ENCODE measurements around the gene OPRM1.
"Not testable (repeated sequence)": the region's sequence is repeated elsewhere in the genome, so short reads cannot be mapped to it uniquely, and the experiment has no call there.

OPRM1 gene

DNA sequence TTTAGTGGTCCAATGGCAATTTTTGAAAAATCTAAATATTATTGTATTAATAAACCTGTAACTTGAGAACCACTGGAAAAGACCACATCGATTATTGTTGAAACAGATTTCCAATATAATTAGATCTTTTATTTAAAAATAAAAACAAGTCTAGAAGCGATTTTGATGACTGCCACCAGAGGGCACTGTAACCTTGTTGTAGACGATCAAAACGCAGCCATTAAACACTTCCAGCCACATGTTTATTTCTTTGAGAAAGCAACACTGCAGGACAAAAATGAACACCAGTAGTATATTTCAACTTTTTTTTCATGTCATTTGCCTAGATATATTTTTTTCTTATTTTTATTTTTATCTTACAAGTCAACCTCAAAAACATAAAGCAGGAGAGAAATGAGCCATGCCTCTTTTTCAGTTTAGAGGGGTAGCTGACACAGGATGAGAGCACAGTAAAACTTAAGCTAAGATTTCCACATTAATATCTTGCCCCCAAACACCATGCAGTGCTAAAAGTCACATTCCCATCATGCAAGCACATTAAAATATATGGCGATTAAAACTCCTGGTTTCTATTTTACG is 115.4 kb downstream of the OPRM1 start:
- DNase-seq (ENCODE audit: low spot score), result no peak

DNA sequence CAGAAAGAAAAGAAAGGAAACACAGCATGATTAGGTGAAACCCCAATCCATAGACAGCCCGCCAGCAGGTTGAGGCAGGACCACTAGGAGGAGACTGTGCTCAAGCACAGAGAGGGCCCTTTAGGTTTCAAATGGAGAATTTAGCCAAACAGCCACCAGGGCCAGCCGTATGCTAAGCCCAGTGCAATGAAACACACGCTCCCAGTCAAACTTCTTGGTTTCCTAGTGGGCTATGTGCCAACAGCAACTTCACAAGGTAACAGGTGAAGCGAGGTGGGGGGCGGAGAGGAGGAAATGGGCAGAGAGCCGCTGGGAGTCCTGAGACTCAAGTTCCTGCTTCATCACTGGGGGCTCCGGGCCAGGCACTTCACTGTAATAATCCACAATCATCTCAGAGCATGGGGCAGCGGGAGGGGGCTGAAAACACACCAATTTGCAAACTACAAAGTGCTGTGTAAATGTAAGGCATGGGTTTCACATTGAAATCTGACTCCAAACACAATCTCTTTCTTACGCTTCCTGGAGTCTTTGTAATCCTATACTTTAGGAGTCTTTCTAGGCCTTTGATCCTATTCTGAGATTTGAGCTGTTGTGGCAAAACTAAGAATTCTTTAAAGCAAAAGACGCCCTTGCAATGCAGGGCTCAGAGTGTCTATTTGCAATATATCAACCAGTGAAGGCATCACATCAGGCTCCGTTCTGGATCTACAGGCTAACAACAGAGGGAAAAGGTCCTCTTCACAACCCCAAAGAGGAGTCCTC is 117.3 kb downstream of the OPRM1 start:
- no peak for DNase-seq (ENCODE audit: low spot score)

DNA sequence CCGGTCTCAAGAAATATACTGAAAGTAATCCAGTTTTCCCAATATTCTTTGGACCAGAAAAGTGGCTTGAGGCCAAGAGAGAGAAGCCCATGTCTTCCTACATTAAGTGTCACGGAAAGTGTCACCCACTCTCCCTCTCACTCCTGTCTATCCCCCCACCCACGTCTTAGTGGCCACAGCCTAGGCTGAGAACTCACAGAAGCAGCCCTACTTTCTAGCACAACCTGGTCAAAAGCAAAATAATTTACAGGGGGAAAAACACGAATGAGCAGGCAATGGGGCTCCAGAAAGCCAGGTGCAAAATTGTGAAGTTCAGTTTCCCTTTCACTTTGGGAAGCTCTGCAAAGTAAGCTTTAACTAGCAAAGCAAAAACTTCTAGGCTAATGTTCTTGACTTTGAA is 118.0 kb downstream of the OPRM1 start:
- DNase-seq (ENCODE audit: low spot score), result no peak

DNA sequence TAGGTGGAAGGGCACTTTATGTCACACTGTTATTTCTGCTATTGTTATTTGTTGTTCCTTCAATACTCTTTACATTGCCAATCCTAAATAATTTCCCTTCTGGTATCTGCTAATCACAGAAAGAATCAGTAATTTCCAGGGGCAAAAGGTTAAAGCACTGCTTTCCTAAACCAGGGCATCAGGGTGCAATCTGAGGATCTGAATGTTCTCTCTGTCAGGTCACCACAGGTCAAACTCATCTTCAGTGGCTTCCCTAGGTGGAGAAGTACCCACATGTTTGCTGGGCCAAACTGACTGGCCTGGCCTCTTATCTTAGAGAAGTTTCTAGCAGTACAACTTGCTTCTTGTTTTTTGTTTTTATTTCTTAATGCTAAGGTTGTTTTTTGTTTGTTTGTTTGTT is 118.7 kb downstream of the OPRM1 start:
- no peak for DNase-seq (ENCODE audit: low spot score)

DNA sequence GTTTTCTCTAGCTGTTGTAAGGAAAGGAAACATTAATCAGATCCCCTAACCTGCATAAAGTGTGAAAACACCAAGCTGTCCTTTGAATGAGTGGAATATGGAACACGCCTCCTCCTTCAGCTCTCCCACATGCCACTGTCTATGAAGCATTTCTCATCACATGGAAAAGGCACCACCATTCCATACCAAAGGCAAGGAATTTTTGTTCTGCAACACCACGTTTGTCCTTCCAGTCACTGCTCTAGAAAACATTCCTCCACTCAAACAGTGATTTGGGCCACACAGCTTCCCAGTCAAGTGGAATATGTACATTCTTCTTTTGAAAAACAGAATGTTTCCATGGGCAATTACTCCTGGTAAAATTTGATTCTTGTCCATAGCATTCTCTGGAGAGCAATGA is 120.1 kb downstream of the OPRM1 start:
- no peak for DNase-seq (ENCODE audit: low spot score)

DNA sequence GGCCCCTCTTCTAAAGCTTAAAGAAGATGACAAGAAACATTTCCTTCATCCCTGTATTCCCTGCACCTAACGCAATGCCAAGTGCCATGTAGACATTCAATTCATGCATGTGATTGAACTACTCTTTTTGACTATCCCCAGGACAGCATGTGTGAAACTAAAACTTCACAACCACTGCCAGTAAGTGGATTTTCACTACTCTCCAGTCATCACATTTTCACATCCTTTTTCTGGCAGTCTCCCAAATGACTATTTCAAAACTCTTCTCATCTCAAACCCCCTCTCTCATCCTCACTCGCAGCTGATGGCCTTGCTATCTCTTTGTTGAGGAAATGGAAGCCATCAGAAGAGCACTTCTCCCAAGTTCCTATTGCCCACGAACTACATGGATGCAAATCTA is 122.6 kb downstream of the OPRM1 start:
- no peak for DNase-seq (ENCODE audit: low spot score)

DNA sequence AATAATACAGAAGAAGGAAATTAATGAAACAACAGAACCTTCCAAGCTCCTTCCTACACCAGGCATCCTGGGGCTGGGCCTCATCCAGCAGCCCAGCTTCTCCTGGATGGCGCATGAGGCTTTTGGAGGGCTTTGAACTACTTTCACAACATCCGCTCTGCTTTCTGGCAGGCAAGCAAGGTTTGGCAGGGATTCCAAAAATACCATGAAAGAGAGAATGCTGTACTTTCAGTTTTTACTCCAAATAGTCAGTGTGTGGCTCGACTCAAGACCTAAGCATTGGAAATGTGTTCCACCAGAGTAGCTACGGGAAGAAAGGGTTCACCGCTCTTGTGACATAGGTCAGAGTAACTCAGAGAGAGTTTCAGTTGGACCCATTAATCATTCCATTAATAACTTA is 125.4 kb downstream of the OPRM1 start:
- DNase-seq (ENCODE audit: low spot score), result no peak

DNA sequence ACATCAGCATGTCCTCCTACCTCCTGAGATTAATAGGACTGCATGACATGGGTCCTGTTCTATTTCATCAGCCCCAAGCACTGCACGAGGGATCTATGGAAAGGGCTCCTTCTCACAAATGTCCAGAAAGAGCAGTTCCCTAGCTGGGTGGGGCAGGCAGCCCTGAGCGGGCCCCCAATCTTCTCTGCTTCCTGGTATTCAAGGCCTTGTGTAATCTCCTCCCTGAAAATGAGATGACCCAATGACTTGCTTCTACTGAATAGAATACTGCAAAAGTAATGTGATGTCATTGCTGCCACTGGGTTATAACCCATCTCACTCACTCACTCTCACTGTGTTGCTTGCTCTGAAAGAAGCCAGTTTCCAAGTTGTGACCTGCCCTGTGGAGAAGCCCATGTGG is 126.4 kb downstream of the OPRM1 start:
- no peak for DNase-seq (ENCODE audit: low spot score)

DNA sequence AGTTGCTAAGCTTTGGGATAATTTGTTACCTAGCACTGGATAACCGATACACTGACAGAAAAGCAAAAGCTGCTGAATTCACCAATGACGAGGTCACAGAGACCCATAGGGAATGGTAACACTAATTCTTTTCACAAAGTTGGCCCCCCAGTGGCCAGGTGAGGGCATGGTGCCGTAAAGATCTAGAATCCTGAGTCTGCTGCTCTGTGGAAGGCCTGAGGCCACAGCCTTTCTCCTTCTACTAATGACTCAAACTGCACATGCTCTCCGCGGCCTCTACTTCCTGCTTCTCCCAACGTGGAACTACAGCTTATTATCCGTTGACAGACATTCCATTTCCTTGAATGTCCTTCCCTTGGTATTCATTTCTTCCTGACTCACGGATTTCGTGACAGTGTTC is 127.1 kb downstream of the OPRM1 start:
- DNase-seq (ENCODE audit: low spot score), result no peak

DNA sequence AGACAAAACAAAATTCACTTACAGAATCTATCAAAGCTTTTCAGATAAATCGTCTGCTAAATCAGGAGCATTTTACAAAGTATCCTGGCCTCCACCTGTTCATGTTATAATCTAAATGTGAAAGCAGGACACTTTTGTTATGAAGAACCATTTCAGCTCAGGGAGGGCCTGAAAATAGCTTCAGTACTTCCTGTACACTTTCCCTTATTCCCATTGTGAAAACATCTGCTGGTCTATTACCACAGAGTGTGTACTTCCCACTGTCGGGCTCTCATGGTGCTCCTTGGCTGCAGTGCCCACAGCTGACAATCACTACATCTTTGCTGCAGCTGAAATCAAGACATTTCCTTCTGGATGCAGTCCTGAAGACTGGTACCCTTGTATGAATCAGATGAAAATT is 128.1 kb downstream of the OPRM1 start:
- DNase-seq (ENCODE audit: low spot score), result no peak

DNA sequence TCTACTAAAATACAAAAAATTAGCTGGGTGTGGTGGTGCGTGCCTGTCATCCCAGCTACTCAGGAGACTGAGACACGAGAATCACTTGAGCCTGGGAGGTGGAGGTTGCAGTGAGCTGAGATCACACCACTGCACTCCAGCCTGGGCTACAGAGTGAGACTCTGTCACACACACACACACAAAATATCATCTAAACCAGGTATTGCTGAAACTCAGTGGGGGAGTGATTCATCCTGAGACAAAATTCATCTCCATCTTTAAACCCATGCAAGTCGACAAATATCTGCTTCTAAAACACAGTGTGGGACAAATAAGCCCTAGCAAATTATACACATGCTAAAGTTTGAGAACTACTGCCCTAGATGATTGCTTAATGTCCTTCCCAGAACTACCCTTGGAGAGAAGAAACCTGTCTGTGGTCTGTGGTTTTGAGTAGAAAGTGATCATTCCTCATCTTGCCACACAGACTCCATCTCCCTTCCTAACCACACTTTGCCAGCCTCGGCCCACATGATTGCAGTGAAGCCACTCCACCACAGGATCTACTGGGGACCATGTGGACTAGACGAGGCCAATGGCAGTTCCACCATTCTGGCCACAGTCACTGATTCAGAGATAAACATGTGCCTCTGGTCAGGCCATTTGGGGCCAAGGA is 130.3 kb downstream of the OPRM1 start:
- DNase-seq (ENCODE audit: low spot score), result no peak

DNA sequence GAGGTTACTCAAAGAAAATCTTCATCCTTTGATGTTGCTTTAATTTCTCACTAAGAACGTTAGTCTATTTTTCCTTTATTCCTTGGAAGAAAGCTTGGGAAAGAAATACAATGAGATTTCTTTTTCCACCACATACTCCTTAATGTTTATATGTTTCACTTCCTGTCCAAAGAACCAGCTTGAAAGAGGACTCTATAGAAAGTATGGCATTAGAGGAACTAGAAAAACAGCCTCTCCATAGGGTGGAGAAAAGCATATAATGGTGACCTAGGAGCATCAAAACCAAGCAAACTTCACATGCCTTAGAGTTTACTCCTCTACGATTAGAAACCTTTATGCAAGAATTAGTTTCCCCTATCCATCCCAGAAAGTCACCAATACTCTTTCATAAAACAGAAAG is 131.1 kb downstream of the OPRM1 start:
- no peak for DNase-seq (ENCODE audit: low spot score)

DNA sequence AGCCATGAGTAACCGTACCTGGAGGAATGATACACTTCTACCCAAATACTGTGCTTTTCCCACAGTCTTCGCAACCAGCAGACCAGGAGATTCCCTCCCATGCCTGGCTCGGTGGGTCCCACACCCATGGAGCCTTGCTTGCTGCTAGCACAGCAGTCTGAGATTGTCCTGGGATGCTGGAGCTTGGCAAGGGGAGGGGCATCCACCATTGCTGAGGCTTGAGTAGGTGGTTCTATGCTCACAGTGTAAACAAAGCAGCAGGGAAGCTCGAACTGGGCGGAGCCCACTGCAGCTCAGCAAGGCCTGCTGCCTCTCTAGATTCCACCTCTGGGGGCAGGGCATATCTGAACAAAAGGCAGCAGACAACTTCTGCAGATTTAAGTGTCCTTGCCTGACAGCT is 133.4 kb downstream of the OPRM1 start:
- DNase-seq (ENCODE audit: low spot score), result not testable (repeated sequence)

DNA sequence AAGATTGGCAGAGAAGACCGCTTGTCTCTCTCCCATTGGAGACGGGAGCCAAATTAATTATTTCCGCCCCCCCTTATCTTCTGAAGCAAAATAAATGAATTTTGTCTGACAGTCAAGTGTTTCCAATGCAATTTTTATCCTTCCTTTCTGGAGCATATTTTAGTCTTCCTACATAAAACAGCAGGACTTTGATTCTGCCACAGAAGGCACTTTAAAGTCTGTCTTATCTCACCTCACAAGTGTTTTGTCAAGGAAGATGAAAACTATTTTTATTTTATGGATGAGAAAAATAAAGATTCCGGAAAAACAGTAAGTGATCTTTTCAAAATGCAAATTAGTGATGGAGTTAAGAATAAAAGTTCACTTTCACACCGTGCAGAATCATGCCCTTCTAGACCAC is 140.4 kb downstream of the OPRM1 start:
- no peak for DNase-seq (ENCODE audit: low spot score)

DNA sequence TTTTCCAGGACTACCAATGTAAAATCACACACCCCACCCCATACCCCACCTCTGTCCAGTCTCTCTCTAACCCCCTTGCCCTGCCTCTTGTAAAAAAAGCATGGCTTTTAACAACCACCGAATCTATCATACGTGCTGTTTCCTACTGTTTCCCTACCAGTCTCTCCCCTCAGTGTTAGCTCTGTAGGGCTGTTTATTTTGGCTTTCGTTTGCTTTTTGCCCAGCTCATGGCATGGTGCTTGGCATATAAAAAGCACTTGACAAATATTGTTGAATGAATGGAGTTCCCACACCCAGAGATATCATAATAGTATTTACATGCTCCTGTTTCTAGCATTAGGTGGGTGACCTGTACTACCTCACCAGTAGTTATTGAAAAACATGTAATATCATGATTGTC is 148.2 kb downstream of the OPRM1 start:
- DNase-seq (ENCODE audit: low spot score), result no peak

DNA sequence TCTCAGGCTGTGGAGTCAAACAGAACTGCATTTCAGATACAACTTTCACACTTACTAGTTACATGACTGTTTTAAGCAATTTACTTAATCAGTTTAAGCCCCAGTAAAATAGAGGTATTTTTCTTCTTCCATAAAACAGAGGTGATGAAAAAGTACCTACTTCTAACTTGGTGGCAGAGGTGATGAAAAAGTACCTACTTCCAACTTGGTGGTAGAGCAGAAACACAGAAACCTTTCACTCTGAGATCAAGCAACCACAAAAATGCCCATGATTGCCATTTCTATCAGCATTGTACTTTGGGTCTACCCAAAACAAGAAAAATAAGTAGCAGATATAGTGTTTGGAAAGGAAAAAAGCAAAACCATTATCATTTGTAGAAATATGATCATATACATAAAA is 148.7 kb downstream of the OPRM1 start:
- DNase-seq (ENCODE audit: low spot score), result no peak

DNA sequence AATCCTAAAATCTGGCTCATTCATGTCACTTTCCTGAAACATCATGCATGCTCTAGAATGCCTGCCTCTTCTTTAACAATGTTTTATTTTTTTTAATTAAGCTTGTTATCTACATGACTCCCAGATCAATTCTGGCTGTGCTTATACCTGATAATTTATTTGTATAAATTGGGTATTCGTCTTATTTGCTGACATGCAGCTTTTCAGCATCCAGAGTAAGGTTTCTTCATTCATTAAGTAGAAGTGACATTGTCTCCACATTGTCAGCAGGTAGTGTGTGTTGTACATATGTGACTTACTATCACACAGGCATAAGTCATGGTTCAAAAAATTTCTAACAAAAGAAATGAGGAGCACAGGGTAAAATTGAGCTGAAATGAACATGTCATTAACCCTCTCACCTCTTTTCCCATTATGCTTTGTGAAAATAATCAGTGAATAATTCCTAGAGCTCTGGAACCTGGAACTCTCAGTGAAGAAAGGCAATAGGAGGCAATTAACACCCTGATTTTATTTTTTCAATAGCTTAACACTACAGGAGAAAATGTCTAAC is 157.4 kb downstream of the OPRM1 start:
- no peak for DNase-seq (ENCODE audit: low spot score)

DNA sequence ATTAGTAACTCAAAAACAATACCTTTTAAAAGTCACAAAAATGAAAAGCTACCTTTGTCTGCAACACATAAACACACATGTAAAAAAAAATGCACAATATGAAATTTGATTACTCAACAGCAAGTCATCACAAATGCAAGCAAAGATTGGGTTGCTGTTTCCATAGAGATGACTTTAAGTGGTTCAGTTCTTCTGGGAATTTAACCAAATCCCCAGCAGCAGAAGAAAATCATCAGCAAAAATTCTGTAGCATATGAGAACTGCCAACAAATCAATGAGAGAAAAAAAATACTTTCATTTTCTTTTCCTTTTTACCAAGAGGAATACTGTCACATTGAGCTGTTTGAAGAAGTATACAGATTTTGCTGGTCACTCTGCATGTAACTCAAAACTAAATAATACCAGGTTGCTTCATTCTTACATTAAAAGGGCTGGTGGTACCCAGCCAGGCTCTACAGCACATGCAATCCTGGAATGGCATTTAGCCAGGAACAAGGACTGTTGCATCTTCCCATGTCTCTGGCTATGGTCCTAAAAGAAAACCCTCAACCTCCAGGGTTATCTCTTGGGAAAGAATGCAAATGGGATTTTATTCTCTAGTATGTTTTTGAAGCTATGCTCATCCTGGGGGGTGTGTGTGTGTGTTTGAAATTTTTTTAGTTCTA is 158.3 kb downstream of the OPRM1 start:
- no peak for DNase-seq (ENCODE audit: low spot score)

DNA sequence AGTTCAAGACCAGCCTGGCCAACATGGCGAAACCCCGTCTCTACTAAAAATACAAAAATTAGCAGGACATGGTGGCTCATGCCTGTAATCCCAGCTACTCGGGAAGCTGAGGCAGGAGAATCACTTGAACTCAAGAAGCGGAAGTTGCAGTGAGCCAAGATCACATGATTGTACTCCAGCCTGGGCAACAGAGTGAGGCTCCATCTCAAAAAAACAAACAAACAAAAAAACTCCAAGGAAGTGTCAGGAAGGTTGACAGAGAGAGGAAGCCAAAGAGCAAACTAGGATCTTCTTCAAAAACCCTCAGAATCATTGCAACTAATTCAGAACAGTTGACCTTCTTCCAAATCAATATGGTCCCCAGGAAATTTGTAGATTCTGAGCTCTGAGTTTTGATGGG is 162.6 kb downstream of the OPRM1 start:
- DNase-seq (ENCODE audit: low spot score), result not testable (repeated sequence)

DNA sequence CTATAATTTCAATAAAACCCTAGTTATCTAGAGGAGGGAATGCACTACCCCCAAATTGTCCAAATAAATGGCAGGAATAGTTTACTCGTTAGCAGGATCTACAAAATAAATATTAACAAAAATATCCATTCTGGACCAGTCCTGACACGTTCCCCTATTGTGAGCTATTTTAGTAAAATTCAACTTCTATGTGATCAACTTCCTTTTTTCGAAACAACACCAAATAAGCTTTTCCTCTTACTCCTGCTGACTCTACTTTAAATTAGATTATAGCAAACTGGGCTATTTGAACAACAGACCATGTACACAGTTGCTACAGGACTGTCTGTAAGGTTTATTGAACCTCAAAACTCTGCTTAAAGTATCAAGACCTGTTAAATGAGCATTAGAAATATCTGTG is 163.3 kb downstream of the OPRM1 start:
- DNase-seq (ENCODE audit: low spot score), result no peak

DNA sequence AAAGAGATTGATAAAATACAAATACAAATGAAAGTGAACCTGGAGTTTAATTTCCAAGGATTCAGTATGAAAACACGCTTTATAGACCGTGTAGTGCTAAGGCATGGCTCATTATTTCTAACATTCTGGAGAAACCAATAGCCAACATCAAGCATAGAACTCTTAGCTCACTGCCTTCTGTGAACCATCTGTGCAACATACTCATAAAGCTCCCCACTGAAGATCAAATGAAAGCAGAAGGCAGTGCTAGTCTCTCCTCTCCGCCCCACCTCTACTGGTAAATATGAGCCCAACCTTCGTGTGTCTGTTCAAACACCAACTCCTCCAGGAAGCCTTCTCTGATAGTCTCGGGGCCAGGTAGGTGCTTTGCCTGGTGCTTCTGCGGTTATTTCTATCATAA is 163.9 kb downstream of the OPRM1 start:
- DNase-seq (ENCODE audit: low spot score), result no peak

DNA sequence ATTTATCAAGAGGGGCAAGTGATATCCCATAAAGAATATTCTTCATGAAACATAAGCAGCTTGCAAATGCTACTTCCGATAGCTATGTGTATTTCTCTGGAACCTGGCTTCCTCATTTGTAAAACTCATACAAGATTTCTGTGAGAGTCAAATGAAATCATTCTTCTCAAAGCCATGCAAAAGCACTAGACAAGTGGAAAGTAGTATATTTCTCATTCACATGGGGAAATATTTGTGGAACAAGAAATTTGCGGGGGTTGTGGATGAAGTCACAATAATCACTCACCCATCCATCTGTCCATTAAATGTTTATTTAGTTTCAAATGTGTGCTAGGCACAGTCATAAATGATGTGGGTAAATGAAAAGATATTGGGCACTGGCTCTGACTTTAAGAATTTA is 167.1 kb downstream of the OPRM1 start:
- no peak for DNase-seq (ENCODE audit: low spot score)

DNA sequence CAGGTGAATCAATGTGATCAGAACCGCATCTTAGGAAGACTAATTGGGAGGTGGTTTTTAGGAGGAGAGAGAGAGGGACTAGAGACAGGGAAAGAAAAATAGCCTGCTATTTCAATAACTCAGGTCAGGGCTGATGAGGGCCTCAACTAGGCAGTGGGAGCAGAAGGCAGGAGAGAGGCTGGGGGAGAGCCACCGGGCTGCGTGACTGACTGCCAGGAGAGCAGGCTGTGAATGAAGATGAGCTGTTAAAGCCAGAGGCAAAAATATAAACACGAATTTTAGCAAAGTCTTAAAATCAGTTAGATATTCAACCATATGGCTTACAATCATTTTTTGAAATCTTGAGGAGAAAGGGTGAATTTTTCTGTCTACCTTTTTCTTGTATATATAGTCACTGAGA is 168.0 kb downstream of the OPRM1 start:
- DNase-seq (ENCODE audit: low spot score), result no peak
